Choroid plexus epithelial cell (primary cell): ENCODE measurements around the gene ETV6.
A peak's percentile ranks its signal among the peaks of the same experiment; 100 is the strongest.

Source experiments
- DNase-seq: peaks from one replicate; pipeline ENCODE4 v3.0.0-alpha.2; 2010; ENCODE audit warnings: low read depth
- H3K4me3 ChIP-seq: 2 replicates; pipeline ENCODE4 v1.5.1; 2011; ENCODE audit warnings: low read depth, mild to moderate bottlenecking, control low read depth, low read length, moderate library complexity
- TF ChIP-seq, protein P1 (sequence below): conservative IDR thresholded peaks from 2 replicates; pipeline ENCODE4 v1.5.1; 2011; ENCODE audit warnings: low read depth, mild to moderate bottlenecking, control low read depth, inconsistent platforms, low read length, moderate library complexity

The ETV6 gene

DNA sequence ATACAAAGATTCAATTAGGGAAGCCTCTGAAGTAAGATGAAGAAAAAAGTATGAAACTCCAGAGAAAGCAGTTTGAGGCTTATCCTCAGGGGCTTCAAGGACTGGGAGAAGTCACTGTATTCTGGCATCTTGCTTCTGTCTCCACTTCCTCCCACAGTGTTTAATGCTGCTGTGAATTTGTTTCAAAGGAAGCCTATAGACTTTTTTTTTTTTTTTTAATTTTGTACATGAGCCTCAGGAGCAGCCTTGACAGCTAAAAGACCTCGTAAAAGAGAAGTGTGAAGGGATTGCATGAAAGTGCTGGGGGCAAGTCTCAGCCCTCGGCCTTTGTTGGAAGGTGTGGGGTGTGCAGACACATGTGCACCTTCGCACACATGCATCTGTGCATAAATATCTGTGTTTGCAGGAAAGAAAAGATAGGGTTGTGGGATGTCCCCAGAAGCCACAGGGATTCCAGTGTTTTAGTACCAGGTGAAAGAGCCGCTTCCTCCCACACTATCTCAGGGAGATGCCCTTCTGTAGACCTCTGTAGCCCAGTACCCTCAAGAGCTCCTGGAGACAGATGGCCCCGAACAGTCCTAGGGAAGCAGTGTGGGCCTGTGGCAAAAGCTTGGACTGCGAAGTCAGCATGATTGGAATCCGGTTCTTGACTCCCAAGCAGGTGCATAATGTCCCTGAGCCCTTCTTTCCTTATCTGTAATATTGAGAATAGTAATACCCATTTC lies 227.8 kb downstream of the ETV6 start:
- DNase-seq, result no peak
- no peak overlapping the region for H3K4me3 ChIP-seq
- TF ChIP-seq, protein P1, sequence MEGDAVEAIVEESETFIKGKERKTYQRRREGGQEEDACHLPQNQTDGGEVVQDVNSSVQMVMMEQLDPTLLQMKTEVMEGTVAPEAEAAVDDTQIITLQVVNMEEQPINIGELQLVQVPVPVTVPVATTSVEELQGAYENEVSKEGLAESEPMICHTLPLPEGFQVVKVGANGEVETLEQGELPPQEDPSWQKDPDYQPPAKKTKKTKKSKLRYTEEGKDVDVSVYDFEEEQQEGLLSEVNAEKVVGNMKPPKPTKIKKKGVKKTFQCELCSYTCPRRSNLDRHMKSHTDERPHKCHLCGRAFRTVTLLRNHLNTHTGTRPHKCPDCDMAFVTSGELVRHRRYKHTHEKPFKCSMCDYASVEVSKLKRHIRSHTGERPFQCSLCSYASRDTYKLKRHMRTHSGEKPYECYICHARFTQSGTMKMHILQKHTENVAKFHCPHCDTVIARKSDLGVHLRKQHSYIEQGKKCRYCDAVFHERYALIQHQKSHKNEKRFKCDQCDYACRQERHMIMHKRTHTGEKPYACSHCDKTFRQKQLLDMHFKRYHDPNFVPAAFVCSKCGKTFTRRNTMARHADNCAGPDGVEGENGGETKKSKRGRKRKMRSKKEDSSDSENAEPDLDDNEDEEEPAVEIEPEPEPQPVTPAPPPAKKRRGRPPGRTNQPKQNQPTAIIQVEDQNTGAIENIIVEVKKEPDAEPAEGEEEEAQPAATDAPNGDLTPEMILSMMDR, result no peak

DNA sequence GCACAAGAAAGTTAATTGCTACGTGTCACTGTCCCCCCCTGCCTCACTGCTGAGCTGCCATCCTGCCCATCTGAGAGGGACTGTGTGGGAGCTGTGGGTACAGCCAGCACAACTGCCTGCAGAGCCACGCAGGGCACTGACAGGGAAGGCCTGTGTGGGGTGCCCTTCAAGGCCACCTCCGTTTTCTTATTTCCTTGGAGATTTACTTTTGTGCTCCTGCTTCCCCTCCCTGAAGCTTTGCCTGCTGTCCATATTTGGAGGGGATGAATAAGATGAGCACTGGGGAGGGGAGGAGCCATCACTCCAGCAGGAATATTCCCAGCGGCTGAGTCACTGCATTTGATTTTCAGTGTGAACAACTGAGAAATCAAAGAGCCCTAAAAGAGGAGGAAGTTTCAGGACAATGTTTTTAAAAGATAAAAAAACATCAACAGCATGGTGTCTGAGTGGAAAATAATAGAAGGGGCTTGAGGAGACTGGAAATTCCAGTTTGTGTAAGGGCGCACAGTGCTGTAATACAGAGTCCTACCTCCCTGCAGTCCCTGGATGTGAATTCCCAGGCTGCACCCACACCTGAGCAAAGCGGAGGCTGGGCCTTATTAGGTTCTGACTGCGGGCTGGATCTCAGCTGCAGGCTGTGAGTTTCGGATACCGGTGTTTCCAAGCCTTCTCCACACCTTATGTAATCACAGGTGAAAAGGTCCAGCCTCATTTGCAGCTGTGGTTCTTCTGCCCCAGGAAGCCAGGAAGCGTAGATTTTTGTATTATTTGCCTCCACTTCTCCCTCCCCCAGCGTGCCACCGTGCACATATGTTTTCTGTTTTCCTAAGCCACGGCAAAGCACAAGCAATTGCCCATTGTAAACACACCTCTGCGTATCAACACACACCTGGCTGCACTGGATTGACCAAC lies 228.7 kb downstream of the ETV6 start:
- no peak overlapping the region for H3K4me3 ChIP-seq
- TF ChIP-seq, protein P1, result no peak
- DNase-seq, result peak; percentile 72

DNA sequence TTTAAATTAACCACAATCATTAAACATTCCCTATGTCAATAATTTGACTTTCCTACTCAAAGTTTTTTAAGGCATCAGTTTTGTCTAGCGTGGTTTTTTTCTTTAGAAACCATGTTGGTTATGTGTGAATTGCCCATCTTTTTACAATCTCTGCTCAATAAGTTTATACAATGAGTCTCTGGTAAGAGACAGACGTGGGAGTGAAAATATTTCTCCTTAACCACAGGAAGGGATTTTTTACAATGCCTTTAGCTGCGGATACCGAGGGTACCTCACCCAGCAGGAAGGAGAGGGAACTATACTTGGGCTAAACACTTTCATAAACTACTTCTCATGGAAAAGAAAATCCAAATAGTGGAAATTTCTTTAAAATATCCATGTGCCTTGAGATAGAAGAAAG lies 229.8 kb downstream of the ETV6 start:
- peak; percentile 61 for DNase-seq
- no peak overlapping the region for H3K4me3 ChIP-seq
- TF ChIP-seq, protein P1, result peak; percentile 3

DNA sequence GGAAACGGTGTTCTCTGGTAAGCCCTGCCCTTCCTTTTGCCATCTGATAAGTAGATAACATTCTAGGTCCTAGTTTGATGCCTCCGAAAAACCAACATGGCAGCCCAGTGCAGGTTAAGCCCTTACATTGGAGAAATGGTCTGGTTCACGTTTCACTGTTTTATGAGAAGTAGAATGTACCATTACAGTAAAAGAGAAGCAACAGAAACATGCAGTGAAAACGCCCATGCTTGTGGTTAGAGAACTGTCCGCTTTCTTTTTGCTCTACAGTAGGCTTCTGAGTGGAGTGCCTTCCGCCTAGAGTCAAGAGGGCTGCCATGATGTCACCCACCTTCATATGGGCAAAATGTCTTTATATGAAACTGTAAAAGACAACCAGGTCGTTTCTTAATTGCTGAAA lies 230.9 kb downstream of the ETV6 start:
- H3K4me3 ChIP-seq, result no peak overlapping the region
- TF ChIP-seq, protein P1, result no peak
- no peak for DNase-seq

DNA sequence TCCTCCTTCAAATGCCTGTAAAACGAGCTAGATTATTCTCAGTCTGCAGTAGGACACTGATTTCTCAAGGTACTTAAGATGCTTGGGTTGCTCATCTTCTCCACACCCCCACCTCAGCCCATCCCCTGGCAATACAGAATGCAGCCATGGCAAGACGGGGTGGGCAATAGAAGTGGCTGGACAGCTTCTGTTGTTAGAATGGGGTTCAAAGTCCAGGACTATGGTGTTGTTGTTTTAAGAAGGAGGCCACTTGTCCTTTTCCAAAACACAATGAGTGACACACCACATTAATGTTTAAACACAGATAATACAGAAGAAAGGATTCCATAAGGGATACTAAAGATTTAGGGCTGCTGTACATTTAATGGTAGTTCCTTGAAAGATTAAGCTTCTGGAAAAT lies 232.4 kb downstream of the ETV6 start:
- TF ChIP-seq, protein P1, result no peak
- H3K4me3 ChIP-seq, result no peak overlapping the region
- DNase-seq, result no peak

DNA sequence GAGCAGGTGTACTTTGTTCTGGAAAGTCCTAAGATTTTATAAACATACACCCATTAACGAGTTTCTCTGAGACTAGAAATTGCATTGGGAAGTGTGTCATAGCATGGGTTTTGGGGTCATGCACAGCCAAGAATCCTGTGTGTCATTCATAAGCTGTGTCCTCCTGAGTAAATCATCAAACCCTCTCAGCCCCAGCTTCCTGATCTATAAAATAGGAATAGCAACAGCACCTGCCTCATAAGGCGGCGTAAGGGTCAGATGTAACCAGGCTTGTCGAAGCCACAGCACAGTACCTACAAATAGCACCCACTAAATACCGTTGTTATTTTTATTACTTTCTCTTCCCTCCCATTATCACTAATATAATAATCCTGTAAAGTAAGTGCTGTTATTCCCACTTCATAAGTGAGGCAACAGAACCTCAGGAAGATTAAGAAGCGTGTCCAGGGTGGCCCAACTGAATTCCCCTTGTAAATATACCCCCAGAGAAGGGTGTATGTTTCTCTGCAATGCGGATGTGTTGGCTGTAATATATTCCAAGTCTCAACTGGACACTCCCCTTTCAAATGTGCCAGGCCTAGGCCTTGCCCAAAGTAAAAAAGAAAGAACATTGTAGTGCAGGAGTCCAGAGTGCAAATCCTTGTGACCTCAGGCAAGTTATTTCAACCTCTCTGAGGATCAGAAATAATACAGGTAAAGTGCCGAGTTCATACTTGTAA lies 233.0 kb downstream of the ETV6 start:
- no peak overlapping the region for H3K4me3 ChIP-seq
- no peak for DNase-seq
- TF ChIP-seq, protein P1, result no peak
